GM19328 (cell line): ENCODE data around the gene LRMDA.
"Not testable (repeated sequence)": the region's sequence is repeated elsewhere in the genome, so short reads cannot be mapped to it uniquely, and the experiment has no call there.

Experiments
- ATAC-seq: cut with Tn5 transposase; IDR thresholded peaks from one replicate; pipeline ENCODE4 v1.9.1; 2021; ENCODE audit warnings: mild to moderate bottlenecking, moderate library complexity; ENCODE audit not compliant: unreplicated experiment

The LRMDA gene

GRCh38 chr10:76469675-76470074 lies 1038.3 kb downstream of the LRMDA start:
- no peak for ATAC-seq

DNA sequence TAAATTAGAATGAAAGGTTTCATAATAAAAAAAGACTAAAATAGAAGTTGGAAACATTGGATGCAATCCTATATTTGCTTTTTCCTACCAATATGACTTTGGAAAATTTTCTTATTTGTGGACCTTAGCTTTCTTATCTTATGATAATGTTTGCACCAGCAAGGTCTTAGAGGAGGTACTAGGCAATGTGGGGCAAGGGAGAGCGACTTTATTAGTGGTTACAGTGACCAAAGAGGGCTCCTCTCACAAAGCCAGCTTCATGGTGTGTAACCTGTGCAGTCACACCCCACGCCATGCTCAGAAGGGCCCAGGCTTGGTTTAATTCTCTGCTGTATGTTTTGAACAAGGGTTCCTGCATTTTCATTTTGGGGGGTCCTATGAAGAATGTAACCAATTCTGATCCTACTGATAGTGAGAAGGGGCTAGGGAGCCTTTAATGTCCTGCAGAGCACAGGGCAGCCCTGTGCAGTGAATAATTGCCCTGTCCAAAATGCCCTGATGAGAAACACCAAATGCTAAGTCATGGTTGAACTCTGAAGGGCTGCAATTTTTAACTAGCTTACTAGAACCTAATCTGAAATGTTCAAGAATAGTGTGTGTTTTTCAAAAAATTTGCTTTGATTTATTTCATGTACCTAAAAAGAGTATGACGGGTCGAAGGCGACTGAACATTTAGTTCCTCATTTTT lies 1047.8 kb downstream of the LRMDA start:
- no peak for ATAC-seq

- no peak for ATAC-seq
Observed at GRCh38 chr10:76481178-76481577, 1049.8 kb downstream of the LRMDA start.

- no peak for ATAC-seq
Observed at GRCh38 chr10:76487582-76487981, 1056.2 kb downstream of the LRMDA start.

DNA sequence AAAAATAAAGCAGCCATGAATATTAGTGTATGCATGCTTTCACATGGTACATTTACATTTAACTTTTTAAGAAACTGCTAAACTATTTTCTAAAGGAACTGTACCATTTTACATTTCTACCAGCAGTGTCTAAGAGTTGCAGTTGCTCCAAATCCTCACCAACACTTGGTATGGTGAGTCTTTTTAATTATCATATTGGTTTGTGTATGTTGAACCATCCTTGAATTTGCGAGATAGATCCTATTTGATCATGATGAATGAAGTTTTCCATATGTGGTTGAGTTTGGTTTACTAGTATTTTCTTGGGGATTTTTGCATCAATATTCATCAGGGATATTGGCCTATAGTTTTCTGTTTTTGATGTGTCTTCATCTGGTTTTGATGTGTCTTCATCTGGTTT lies 1057.2 kb downstream of the LRMDA start:
- no peak for ATAC-seq

GRCh38 chr10:76491216-76491615 lies 1059.8 kb downstream of the LRMDA start:
- ATAC-seq = no peak

GRCh38 chr10:76492026-76492425 lies 1060.6 kb downstream of the LRMDA start:
- no peak for ATAC-seq

GRCh38 chr10:76492678-76493472 lies 1061.5 kb downstream of the LRMDA start:
- ATAC-seq = no peak

GRCh38 chr10:76497666-76498065 lies 1066.2 kb downstream of the LRMDA start:
- no peak for ATAC-seq

- ATAC-seq = no peak
Observed at GRCh38 chr10:76504823-76505222, 1073.4 kb downstream of the LRMDA start.

DNA sequence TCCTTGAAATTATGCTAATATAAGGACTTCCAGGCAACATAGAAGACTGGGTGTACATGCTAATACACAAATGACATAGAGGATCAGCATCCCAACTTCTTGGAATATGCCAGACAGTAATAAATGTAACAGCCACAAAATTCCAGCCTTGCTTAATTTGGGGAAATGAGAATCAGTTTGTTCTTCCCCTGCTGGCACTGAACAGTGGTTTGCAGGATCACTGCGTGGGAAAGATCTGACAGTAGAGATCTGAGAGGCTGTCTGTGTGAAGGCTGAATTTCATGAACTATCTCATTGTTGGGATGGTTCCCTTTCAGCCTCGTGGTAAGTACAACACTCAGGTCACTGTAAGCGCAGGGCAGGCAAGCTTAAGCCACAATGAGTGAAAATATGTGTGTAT lies 1078.0 kb downstream of the LRMDA start:
- no peak for ATAC-seq

DNA sequence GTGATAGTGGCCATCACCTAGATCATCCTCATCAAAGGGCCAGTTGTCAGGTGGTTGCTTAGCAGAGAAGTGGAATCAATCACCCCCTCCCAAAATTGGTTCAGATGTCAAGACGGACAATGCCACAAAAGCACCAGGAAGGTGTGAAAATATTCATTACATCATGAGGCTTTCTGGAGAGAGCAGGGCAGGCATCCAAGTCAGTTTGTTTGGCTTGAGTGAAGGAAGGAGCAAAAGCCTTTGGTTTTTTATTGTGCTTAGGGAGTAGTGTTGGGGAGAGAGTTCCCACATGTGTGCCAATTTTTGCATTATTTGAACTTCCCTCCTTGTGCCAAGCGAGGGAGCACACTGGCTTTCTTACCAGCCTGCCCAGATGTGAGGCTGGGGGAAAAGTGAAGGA lies 1082.9 kb downstream of the LRMDA start:
- ATAC-seq = no peak

GRCh38 chr10:76514869-76515268 lies 1083.4 kb downstream of the LRMDA start:
- no peak for ATAC-seq

GRCh38 chr10:76522547-76522946 lies 1091.1 kb downstream of the LRMDA start:
- no peak for ATAC-seq

DNA sequence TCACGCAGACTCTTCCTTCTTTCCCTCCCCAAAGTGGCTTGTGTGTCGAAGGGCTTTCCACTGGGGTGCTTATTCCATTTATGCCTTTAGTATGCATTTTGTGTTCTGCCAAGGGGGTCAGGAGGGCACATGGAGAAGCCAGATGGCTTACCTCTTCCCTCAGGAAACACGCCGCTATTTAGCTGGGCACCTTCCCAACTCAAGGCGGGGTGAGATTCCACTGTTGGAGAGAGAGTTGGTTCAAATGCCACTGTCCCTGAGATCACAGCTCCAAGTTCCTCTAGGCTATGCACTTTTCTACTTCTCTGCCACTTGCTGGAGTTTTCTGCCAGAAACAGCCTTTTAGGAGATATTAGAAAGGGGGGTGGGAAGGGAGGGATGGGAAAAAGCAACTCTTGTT lies 1091.8 kb downstream of the LRMDA start:
- ATAC-seq = no peak

DNA sequence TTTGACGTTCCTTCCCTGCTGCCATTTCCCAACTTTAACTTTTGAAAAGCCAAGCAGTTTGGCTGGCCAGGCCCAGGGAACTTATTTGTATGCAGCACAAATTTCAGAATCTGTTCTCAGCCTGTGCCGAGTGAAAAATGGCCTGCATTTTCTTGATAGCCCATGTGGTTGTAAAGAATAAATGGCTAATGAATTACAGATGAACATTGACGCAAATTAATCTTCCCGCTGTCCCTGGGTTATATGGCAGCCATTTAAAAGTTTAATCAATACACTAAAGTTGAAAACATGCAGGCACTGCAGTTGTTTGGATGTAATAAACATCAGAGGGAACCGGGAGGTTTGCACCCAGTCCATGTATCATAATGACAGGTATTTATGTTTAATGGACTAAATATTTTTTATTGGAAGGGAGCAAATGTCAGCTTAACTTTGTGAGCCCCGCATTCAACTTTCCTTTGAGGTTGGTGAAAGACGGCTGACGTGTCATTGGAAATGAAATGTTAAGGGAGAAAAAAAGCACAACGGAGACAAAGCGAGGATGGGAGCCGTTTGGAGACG lies 1092.4 kb downstream of the LRMDA start:
- no peak for ATAC-seq

DNA sequence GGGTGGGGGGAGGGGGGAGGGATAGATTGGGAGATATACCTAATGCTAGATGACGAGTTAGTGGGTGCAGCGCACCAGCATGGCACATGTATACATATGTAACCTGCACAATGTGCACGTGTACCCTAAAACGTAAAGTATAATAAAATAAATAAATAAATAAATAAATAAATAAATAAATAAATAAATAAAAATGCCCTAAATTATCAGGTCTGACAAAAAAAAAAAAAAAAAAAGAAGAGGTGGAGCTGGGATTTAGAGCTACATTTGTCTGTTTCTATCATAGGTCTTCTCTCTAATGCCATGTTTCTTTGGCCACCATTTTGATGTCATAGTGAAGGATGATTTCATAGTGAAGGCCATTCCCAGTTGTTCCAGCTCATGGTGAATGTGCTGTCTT lies 1095.4 kb downstream of the LRMDA start:
- ATAC-seq = not testable (repeated sequence)

GRCh38 chr10:76540331-76540730 lies 1108.9 kb downstream of the LRMDA start:
- no peak for ATAC-seq

GRCh38 chr10:76540786-76541185 lies 1109.4 kb downstream of the LRMDA start:
- no peak for ATAC-seq

GRCh38 chr10:76541852-76542251 lies 1110.4 kb downstream of the LRMDA start:
- ATAC-seq = no peak

DNA sequence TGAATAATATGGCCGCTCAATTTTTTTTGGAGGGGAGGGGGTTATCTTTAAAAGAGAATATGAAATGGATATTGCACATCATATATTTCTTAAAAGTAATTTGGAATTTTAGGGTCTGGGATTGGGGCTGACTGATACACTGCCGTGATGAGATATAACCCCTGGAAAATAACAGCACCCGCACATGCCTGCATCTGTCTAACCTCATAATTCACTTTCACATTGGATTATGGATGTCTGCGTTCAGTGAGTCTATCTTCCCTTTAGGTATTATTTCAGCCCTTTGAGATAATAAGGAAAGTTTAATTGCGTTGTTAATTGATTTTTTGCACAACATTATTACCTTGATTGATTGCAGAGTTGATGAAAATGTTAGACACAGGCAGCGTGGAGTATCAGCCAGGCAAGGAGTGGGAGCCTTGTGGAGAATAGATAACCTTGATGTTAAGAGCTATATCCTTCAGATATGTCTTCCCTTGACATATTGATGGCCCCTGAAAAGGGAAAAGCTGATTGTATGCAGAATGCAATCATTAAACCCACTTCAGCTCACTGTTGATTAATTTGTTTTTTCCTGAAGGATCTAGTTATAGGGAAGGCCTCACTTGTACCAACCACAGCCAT lies 1111.0 kb downstream of the LRMDA start:
- ATAC-seq = no peak

DNA sequence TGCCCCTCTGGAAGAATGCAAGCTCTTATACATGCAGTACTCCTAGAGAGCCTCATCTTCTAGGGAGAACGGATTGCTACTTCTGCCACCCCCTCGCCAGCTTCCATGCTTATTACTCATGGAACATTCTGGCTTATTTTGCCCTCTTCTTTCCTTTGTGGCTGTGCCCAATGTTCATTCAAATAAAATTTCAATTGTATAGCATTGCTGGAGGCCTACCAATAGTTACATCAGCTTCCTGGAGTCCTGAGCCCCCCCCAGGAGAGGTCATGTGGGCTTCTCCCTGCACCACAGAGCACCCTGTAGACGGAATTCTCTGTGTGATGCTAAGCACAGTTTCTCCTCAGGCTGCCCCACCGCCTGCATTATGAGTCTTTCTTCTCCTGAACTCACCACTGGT lies 1112.2 kb downstream of the LRMDA start:
- ATAC-seq = no peak
